Activated T-cell treated with anti-CD3 and anti-CD28 coated beads, Interleukin-2, amount 50 U/mL, for 72 hours (primary cell): Measurements from ENCODE around the gene GLRX. TPM values are rescaled to one million over a fixed set of nuclear protein-coding genes. Genes with fewer than 3 reads are reported as not detected.
"Not testable (repeated sequence)": the region's sequence is repeated elsewhere in the genome, so short reads cannot be mapped to it uniquely, and the experiment has no call there.

Source experiments
- ATAC-seq, 2 donors: fragments of 150-1000 bp; cut with Tn5 transposase; replicated peaks in 1 of 2; 2 replicates each; pipeline ENCODE4 v1.10.0; 2021; ENCODE audit warnings: moderate library complexity in 2 of 2, mild to moderate bottlenecking in 1 of 2
- DNase-seq, 2 donors: peaks; one replicate each; pipeline ENCODE4 v3.0.0; 2021 to 2022; ENCODE audit warnings: mixed read lengths in 1 of 2
- H3K27ac Mint-ChIP-seq: one replicate; pipeline ENCODE4 v1.8.0; 2022; ENCODE audit warnings: mild to moderate bottlenecking, moderate library complexity, mixed read lengths
- H3K27me3 Mint-ChIP-seq: one replicate; pipeline ENCODE4 v1.8.0; 2022; ENCODE audit warnings: low read depth, mixed read lengths
- H3K36me3 Mint-ChIP-seq, 2 donors: one replicate each; pipeline ENCODE4 v1.8.0; 2022; ENCODE audit warnings: mixed read lengths in 2 of 2, mild to moderate bottlenecking in 1 of 2; ENCODE audit not compliant: insufficient read depth in 2 of 2
- H3K4me1 Mint-ChIP-seq: one replicate; pipeline ENCODE4 v1.8.0; 2022; ENCODE audit warnings: low read depth, mixed read lengths
- H3K4me3 Mint-ChIP-seq, 2 donors: one replicate each; pipeline ENCODE4 v1.8.0; 2022; ENCODE audit warnings: mild to moderate bottlenecking in 2 of 2, mixed read lengths in 2 of 2, moderate library complexity in 2 of 2
- H3K9me3 Mint-ChIP-seq, 2 donors: one replicate each; pipeline ENCODE4 v1.8.0; 2022; ENCODE audit warnings: mixed read lengths in 2 of 2
- total RNA-seq, 2 donors: library from RNA; stranded (reverse); gene quantifications; one replicate each; pipeline ENCODE4 v1.2.3, GENCODE V29; 2022

The GLRX gene
- total RNA-seq, 2 donors from 2014 or later = 19.1 to 23.4 TPM

DNA sequence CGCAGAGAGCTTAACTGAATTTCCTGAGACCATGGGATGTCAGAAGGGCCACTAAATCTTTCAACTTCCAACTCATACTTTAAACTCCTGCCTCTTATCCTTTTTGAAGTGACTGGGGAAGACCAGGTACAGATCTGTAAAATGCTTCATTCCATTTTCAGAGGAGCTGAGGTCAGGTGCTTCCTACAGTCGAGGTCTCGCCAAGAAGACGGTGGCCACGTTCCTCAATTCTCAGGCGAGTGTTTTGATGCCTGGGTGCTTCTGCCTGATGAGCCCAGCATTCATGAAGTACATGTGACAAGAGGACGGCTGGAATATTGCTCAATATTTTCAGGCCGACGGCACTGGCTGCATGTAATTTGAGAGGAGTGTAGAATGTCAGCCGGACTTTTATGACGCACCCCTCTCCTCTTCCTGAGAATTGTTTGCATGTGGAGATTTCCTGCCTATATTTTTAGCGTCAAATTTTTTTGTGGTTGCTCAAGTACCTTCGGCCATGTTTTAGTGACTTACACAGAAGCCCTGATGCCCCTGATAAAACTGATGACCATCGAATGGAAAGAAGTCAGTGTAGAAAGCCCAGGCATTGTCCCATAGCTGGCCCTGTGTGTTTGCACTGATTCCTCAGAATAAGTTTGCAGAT lies 38.8 kb upstream of the GLRX start:
- DNase-seq = peak in 1 of 2 donors; percentile 19
- Mint-ChIP-seq H3K36me3 (no peaks in the 10 kb centered on the region), H3K27me3 (no peaks in the 10 kb centered on the region), H3K4me1 (peaks cover 89% of the 10 kb centered on the region), H3K27ac (peak overlapping the region; percentile 79), H3K4me3 (peak overlapping the region; percentile 61 to 67), H3K9me3 (no peaks in the 10 kb centered on the region)
- ATAC-seq = peak in 1 of 2 donors; percentile 6

DNA sequence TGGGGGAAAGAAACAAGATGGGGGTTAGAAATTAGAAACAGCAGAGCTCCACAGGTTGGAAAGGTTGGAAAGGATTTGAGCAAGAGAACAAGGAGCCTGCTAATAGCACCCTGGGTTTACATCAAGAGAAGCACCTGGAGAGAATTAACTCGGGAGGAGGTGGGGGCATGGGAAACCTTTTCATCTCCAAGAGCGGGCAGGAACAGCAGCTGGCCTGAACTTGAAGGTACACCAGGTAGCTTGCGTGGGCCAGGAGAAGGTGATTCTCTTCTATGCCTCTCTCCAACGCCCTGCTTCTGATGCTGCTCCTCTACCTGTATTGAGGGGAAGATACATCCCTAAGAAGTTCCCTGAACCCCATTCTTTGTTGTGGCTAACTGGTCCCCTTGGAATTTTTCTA lies 37.1 kb upstream of the GLRX start:
- Mint-ChIP-seq H3K27me3 (no peaks in the 10 kb centered on the region), H3K36me3 (no peaks in the 10 kb centered on the region), H3K27ac (peak overlapping the region; percentile 91), H3K4me3 (peak overlapping the region; percentile 57 to 67), H3K4me1 (peaks cover 72% of the 10 kb centered on the region), H3K9me3 (no peaks in the 10 kb centered on the region)
- DNase-seq (no peak), ATAC-seq (no peak)

DNA sequence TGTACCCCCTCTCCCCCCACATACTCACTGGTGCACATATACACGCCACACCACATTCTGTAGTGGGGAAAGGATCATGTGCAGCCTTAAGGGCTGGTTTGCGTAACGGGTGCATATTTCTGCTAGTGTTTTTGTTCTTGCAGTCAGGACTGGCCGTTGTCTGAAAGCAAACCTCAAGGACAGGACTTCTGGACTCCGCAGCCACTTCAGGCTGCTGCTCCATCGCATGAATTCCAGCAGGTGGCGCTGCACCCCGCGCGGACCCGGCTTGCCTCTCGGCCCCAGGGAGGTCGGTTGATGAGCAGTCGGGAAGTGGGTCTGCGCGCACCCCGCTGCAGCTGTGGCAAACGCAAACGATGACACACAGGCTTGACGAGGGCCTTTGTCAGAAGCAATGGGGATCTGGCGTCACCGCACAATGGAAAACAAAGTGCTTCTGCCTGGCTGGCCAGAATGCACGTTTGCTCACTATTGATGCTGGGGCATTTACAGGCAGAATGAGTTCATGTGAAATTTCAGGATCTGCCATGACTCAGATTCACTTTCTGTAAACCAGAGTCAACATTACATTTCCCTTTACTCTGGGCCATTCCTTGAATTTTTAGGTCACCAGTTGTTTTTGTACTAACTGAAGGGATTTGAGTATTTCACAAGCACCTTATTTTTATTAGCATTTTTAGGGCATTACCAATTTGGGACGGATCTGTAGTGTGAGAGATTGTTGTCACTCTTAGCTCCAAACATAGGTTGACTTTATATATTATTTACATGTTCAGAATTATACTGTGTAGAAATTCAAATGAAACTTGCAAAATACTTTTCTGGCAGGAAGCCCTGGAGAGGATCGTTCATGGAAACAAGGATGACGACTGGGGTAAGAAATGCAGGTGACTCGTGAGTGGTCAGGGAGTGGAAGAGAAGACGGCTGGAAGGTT lies 36.4 kb upstream of the GLRX start:
- Mint-ChIP-seq H3K4me3 (peak overlapping the region; percentile 57 to 67), H3K4me1 (peaks cover 66% of the 10 kb centered on the region), H3K9me3 (no peaks in the 10 kb centered on the region), H3K36me3 (no peaks in the 10 kb centered on the region), H3K27ac (peak overlapping the region; percentile 91), H3K27me3 (no peaks in the 10 kb centered on the region)
- peak; percentile 93 to 96 for DNase-seq
- peak; percentile 97 to 98 for ATAC-seq

DNA sequence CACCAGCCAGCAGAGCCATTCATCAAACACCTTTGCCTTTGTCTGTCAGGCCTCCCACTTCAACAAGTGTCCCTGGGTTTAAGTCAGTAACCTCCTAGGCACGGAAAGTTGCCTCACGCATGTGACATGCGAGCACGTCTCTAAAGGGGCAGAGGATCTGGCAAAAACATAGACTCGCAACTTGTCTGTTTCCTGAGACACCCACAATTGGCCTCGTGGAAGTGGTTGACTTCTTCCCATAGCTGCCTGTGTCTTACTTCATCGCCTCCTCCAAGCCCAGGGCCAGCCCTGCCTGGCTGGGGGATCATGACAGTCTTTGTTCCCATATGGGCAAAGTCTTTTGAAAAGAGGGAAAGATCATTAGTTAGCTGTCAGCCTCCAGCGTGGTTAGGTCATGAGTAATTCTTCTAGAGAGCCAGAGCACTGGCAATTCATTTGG lies 35.5 kb upstream of the GLRX start:
- no peak overlapping the region for H3K27ac Mint-ChIP-seq

DNA sequence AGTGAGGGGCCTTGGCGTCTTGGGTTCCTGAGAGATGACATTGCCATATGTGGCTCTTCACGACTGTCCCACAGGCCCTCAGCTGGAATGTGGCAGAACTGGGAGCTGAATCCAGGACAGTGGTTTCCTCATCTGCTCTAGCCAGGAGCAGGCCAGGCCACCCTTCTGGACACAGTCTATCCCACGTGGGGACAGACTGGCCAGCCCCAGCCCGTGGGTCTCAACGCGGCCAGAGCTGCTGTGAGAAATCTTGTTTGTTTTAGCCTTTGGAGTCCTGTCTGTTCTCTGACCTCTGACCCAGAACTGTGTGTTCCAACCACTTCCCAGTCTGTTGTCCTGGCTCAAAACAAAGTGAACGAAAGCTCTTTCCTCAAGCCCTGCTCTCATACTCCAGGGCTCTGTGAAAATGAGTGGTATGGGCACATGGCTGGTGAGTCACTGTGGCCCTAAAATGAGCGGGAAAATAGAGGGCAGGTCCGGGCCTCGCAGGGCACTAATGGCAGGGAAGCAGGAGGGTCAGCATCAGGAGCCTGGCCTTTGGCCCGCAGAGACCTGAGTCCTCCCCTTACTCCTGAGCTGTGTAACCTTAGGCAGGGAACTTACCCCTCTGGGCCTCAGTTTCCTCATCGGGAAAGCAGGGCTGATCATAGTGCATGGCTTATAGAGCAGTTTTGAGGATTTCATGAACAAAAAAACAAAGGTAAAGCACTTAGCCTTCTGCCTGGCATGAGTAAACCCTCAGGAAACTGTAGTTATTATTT lies 34.8 kb upstream of the GLRX start:
- no peaks in the 10 kb centered on the region for H3K27me3 Mint-ChIP-seq
- H3K4me1 Mint-ChIP-seq = peaks cover 51% of the 10 kb centered on the region

More for the DNA sequence above, 35.5 kb upstream of the GLRX start:
- ATAC-seq = no peak
- Mint-ChIP-seq H3K4me3 (peak overlapping the region in 1 of 2 donors; percentile 13), H3K4me1 (peaks cover 57% of the 10 kb centered on the region), H3K36me3 (no peaks in the 10 kb centered on the region), H3K27me3 (no peaks in the 10 kb centered on the region), H3K9me3 (no peaks in the 10 kb centered on the region)
- no peak for DNase-seq

DNA sequence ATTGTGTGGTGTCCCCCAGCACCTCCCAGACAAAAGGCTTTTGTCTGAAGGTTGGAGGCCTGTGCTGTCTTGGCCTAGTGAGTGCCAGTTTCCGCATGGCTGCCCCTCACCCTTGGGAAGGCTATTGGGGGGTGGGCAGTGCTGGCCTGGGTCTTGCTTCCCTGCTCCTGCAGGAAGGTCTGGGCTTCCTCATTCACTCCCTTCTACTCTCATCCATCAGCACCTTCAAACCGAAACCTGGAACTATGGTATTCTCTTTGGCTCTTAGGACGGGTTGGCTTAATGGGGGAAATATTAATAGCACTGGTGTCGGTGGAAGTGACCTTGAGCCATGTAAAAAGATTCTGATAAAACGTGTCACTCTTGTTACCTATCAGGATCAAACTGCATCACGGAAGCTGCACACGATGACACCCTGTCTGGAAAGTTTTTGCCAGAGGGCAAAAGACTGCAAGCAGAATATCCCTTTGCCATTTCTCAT lies 34.0 kb upstream of the GLRX start:
- Mint-ChIP-seq H3K4me1 (peaks cover 42% of the 10 kb centered on the region), H3K27me3 (no peaks in the 10 kb centered on the region), H3K4me3 (no peak overlapping the region), H3K27ac (no peak overlapping the region), H3K36me3 (no peaks in the 10 kb centered on the region), H3K9me3 (no peaks in the 10 kb centered on the region)
- ATAC-seq = no peak
- DNase-seq = no peak

More for the DNA sequence above, 34.8 kb upstream of the GLRX start:
- no peak overlapping the region for H3K27ac Mint-ChIP-seq
- no peaks in the 10 kb centered on the region for H3K9me3 Mint-ChIP-seq
- ATAC-seq = no peak
- H3K36me3 Mint-ChIP-seq = no peaks in the 10 kb centered on the region
- no peak overlapping the region for H3K4me3 Mint-ChIP-seq
- DNase-seq = no peak

DNA sequence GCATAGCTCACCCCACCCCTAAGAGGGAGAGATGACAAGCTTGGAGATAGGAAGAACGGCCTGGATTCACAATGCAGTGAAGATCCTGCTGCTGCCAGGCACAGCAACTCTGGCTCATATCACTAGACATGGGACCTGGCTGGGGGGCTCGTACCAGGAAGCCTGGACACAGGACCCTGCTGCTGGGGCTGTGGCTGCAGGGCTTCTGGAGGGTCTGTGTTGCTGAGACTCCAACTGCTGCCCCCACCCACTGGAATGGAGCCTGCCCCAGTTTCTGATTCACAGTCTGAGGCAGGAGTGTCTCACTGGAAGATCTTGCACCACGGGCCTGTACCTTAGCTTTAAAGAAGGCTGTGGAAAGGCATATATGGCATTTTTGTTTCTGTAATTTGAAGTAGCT lies 31.0 kb upstream of the GLRX start:
- Mint-ChIP-seq H3K4me1 (peaks cover 17% of the 10 kb centered on the region), H3K4me3 (no peak overlapping the region), H3K36me3 (no peaks in the 10 kb centered on the region), H3K27ac (no peak overlapping the region), H3K27me3 (peaks cover 7% of the 10 kb centered on the region), H3K9me3 (no peaks in the 10 kb centered on the region)
- no peak for DNase-seq
- ATAC-seq = no peak

DNA sequence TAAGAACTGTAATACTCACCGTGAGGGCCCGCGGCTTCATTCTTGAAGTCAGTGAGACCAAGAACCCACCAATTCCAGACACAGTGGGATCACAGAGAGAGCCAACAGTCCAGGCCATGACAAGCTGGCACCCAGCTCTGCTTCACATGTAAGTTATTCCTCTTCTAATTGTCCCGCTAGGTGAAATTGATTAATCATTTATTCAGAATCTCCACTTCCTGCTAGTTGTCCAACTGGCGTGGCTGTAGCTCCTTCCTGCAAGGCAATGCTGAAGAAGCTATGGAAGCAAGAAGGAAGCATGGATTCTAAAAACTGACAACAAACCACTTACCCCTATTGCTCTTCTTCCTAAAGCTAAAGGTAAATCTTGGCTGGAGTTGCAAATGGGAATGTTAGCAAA lies 30.0 kb upstream of the GLRX start:
- Mint-ChIP-seq H3K36me3 (no peaks in the 10 kb centered on the region), H3K27me3 (peaks cover 7% of the 10 kb centered on the region), H3K9me3 (no peaks in the 10 kb centered on the region), H3K4me1 (peaks cover 9% of the 10 kb centered on the region), H3K27ac (no peak overlapping the region), H3K4me3 (no peak overlapping the region)
- DNase-seq (no peak), ATAC-seq (no peak)

DNA sequence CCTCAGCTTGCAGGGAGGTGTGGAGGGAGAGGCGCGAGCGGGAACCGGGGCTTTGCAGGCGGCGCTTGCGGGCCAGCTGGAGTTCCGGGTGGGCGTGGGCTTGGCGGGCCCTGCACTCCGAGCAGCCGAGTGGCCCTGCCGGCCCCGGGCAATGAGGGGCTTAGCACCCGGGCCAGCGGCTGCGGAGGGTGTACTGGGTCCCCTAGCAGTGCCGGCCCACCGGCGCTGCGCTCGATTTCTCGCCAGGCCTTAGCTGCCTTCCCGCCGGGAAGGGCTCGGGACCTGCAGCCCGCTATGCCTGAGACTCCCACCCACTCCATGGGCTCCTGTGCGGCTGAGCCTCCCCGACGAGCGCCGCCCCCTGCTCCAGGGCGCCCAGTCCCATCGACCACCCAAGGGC lies 28.6 kb upstream of the GLRX start:
- not testable (repeated sequence) for H3K27me3 Mint-ChIP-seq, H3K4me3 Mint-ChIP-seq, H3K9me3 Mint-ChIP-seq

DNA sequence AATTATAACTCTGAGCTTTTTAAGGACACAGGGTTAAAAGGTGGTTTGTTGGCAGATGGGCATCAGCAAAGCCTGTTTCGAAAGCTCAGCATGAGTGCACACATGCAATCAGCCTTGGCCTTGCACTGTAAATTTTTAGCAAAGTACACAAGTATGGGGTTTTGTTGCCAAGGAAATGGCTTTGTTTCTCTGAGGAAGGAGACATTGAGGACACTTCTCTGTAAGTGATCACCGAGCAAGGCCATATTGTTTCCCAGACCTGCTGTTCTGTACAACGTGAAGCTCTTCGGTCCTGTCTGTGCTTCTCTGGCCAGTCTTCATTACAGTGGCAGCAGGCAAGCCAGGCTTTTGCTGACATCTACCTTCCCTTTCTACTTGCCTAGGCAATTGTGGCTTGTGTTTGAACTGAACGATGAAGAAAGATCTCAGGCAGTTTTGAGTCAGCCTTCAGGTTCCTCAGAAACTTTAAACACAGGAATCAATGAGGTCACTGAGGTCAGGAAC lies 27.9 kb upstream of the GLRX start:
- Mint-ChIP-seq H3K27ac (no peak overlapping the region), H3K4me1 (peaks cover 11% of the 10 kb centered on the region), H3K4me3 (no peak overlapping the region), H3K9me3 (no peaks in the 10 kb centered on the region), H3K27me3 (peaks cover 7% of the 10 kb centered on the region), H3K36me3 (no peaks in the 10 kb centered on the region)
- DNase-seq (no peak), ATAC-seq (peak; percentile 66 to 74)

More for the DNA sequence above, 28.6 kb upstream of the GLRX start:
- not testable (repeated sequence) for ATAC-seq, DNase-seq, H3K36me3 Mint-ChIP-seq, H3K27ac Mint-ChIP-seq
- H3K4me1 Mint-ChIP-seq = peaks cover 11% of the 10 kb centered on the region

DNA sequence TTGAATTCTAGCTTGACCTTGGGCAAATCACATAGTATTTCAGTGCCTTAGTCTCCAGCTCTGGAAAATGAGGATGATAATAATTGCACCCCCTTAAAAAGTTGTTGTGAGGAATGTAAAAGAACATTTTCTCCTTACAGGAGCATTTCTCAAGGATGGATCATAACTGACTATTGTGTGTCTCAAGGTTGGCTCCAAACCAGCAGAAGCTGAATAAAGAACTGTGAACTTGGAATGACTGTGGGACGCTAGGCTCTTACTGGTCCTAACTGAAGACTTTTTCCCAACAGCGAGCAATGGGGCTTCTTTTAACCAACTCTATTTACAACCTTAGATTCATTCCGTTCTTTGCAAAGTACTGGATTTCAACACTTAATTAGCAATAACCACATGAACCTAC lies 26.2 kb upstream of the GLRX start:
- Mint-ChIP-seq H3K4me3 (no peak overlapping the region), H3K36me3 (no peaks in the 10 kb centered on the region), H3K9me3 (no peaks in the 10 kb centered on the region), H3K27me3 (peaks cover 7% of the 10 kb centered on the region), H3K4me1 (peaks cover 11% of the 10 kb centered on the region), H3K27ac (no peak overlapping the region)
- DNase-seq (no peak), ATAC-seq (no peak)

DNA sequence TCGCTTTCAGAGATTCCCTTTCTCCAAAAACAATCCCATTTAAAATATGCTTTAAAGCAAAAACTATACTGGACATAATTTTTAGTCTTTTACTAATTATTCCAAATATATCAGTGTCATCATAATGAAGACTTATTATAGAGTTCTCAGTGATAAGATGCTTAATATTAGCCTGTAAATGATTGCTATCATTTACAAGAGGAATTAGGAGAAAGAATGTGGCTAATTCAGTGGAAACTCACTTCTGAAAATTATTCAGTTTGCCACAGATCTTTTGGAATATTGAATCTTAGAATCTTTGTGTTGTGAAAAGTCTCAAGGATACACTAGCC lies 24.7 kb upstream of the GLRX start:
- Mint-ChIP-seq H3K4me3 (no peak overlapping the region), H3K27me3 (peaks cover 7% of the 10 kb centered on the region), H3K27ac (no peak overlapping the region)

More for the DNA sequence above, 24.7 kb upstream of the GLRX start:
- no peak for ATAC-seq
- no peak for DNase-seq
- Mint-ChIP-seq H3K36me3 (no peaks in the 10 kb centered on the region), H3K4me1 (peaks cover 26% of the 10 kb centered on the region), H3K9me3 (no peaks in the 10 kb centered on the region)
